Fibroblast of skin of right quadriceps (primary cell): ENCODE results near the gene TLCD3B.
"Not testable (repeated sequence)": the region's sequence is repeated elsewhere in the genome, so short reads cannot be mapped to it uniquely, and the experiment has no call there.

Source experiments
- DNase-seq: peaks from one replicate; pipeline ENCODE4 v3.0.0-alpha.2; 2013

Gene TLCD3B

DNA sequence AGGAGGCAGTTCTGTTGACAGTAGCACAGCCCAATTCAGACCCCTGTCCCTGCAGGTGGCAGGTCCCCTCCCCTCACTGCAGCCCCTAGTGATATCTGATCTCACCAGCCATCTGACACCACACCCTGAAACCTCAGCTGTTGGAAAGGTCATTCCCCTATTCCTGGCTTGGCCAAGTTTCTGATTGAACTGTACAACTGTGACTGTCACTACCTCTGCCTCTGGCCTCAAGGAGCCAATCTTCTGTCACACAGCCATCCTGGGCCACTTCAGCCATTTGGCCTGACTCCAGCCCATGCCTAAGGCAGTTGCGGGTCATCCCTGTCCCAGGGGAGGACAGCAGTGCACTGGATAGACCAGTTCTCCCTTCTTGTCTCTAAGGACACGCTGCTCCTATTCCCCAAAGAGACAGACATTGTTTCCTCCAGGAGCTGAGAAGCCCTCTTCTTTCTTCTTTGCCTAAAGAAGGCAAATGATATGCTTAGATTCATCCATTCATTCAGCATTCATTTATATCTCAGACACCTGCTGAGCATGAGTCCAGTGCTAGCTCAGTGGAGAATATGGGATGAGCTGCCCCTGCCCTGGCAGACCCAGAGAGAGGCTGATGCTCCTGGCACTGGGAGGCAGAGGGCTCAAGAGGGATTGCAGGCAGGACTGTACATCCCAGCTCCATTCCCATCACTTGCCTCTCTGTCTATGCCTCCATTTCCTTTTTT is 29.9 kb upstream of the TLCD3B start:
- no peak for DNase-seq

DNA sequence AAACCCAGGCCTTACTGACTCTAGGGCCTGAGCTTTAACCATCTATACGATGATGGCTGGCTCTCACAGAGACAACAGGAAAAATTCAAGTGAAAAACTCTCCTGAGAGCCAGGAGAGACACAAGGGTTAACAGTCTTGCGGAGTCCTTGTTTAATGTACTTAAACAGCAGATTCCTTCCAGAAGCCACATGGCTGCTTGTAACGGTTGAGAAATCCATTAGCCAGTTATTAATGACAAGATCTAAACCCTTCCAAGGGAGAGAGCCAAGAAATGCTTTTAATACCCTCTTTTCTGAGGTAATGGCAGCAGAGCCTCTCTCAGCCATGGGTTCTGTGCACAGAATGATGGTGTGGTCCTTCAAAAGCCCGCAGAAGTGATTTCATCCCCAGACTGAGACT is 29.3 kb upstream of the TLCD3B start:
- no peak for DNase-seq

- no peak for DNase-seq
Measured at GRCh38 chr16:30054959-30055553, 24.0 kb upstream of the TLCD3B start.

DNA sequence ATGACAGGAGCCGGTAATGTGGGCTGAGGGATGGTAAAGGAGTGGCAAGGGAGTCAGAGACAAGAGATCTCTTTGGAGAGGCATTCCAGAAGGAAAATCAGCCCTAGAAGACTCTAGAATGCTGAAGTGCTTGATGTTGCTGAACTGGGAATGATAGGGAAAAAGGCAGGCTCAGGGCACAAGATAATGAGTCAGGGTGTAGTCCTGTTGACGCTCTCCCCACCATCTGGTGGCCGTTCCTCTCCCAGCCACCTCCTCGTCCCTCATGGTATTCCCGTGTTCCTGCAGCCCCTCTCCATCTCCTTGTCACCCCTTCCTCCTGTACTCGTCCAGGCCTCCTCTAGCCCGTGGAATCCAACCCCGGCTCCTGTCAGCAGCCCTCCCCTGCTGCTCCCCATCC is 23.4 kb upstream of the TLCD3B start:
- no peak for DNase-seq

GRCh38 chr16:30053376-30054015 is 22.4 kb upstream of the TLCD3B start:
- DNase-seq = peak; percentile 68

DNA sequence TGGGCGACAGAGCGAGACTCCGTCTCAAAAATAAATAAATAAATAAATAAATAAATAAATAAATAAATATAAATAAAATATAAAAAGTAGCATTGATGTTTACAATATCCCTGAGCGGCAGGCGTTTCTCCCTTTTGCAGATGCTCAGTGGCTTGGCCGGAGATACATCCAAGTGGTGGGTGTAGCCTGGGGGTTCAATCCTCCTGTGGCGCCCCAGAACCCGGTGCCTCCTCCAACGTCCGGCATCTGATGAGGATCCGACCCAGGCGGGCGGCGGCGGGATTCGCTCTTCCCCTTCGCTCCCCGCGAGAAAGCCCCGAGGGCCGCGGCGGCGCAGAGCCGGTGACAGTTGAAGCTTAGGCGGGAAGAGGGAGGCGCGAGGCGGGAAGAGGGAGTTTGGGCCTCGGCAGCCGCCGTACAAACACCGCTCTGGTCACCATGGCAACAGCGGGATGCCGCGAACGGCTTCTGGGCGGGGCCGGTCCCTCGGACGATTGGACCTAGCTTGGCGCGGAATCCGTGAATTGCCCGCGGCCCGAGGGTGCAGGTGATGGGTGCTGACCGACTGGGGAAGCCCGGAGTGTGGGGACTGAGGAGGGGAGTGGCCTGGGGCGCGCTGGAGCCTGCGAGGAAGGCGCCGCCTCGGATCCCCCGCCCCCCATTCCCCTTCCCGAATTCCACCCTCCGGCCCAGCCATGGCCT is 21.8 kb upstream of the TLCD3B start:
- peak; percentile 91 for DNase-seq

GRCh38 chr16:30051518-30051917 is 20.4 kb upstream of the TLCD3B start:
- peak; percentile 75 for DNase-seq

DNA sequence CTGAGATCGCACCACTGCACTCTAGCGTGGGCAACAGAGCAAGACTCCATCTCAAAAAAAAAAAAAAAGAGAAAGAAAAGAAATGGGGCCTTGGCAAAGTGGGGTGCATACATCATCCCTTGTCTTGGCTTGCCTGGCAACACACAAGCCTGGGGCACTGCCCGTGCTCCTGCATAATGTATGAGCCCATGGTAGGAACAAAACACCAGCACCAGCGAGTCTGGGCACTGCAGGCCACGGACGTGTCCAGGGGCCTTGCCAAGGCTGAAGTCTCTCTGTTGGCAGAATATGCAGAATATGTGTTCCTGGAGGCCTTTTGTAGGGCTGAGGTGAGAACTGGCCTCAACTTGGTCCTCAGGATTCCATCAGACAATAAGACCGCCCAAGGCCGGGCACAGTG is 18.8 kb upstream of the TLCD3B start:
- no peak for DNase-seq

- DNase-seq = no peak
Measured at GRCh38 chr16:30046588-30046987, 15.5 kb upstream of the TLCD3B start.

- DNase-seq = no peak
Measured at GRCh38 chr16:30046178-30046577, 15.1 kb upstream of the TLCD3B start.

DNA sequence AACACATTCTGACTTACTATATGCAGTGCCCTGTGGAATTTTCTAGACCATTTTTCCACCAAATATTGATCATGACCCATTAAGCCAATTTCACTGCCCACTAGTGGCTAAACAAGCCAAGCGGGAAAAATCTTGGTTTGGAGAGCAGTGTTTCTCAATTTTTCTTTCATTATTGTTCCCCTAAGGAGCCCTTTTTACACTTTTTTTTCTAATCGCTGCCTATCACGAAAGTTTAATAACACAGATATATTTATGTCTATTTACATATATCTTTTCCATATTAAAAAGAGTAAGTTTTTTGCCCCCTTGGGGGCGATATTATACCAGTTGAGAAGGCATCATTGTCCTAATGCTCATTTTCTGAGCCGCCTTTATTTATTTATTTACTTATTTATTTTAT is 10.8 kb upstream of the TLCD3B start:
- DNase-seq = peak; percentile 52

DNA sequence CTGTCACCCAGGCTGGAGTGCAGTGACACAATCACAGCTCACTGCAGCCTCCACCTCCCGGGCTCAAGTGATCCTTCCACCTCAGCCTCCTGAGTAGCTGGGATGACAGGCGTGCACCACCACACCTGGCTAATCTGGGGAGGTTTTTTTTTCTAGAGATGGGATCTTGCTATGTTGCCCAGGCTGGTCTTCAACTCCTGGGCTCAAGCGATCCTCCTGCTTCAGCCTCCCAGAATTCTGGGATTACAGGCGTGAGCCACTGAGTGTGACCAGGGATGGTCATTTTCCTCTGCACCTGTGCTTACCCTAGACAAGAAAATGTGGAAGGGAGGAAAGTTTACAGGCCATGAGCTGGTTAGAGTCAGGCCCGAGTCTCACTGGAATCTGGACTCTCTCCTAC is 9.6 kb upstream of the TLCD3B start:
- not testable (repeated sequence) for DNase-seq

GRCh38 chr16:30040221-30040620 is 9.2 kb upstream of the TLCD3B start:
- no peak for DNase-seq

DNA sequence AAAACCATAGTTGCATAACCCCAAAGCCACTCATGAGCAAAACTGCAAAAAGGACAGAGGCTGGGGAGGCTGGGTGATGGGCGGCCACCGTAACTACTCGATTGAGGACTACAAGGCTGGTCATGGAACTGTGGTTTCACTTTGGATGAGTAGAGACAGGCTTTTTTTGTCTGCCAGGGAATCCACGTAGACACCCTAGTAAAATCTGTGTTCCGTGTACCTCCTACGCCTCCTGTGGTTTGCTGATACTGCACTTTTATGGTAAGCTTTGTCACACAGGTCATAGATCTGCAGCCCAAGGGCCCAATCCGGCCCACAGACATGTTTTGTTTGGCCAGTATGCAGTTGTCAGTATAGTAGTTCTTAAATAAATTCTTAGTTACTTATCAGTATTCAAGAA is 2.2 kb upstream of the TLCD3B start:
- no peak for DNase-seq

GRCh38 chr16:30032083-30032819 is 1.2 kb upstream of the TLCD3B start:
- peak; percentile 58 for DNase-seq

GRCh38 chr16:30031477-30031918 is 427 bp upstream of the TLCD3B start:
- DNase-seq = no peak

DNA sequence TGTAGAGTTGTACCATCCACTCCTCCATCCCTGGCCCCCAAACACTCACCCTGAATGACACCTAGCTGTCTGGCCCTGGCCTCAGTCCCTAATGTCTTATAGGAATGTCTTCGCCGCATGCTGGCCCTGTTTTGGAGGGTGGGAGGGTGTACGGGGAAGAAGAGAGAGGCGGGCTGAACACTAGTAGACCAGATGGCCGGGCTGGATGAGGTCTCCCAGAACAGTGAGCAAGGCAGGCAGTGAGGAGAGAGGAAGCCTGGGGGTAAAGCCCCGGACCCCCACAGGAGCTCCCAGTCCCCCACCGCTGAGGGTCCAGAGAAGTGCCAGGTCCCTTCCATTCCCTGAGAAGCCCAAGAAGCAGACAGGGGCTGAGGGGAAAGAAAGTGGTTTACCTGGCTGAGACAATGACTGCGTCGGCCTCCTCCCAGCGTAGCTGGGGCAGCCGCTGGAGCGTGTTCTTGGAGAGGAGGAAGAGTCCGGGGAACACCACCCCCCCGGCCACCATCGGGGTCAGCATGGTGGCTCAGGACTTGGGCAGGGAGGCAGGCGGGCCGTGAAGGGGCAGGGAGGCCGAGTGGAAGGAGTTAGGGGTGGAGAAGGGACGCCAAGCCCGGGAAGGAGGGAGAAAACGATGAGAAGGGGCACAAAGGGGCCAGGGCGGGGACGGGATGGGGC is 923 bp downstream of the TLCD3B start:
- DNase-seq = no peak

DNA sequence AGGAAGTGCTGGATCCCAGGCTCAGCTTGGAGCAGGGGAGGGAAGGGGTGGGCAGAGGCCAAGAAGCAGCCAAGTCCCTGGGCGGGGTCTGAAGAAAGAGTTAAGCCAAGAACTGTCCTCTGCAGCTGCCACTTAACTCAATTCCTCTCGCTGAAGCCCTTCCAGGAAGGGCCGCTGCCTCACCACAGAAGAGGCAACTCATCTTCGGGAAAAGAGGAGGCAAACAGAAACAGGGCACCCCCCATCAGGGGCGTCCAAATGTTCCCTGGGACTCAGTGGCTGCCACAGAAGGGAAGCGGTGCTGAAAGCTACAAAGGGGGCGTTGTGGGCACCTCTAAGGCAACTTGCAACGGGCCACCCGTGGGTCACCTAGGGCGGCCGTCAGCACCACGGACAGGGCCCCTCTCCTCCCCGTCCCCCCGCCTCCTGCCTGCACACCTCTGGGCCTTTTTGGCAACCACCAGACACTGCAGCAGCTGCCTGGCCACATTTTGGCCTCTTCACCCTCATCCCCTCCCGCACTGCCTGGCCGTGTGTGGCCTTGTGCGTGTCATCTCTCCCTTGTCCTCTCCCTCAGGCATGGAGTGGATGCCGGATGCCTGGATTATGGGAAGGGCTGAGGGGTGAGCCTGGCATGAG is 2.5 kb downstream of the TLCD3B start:
- no peak for DNase-seq

- DNase-seq = no peak
Measured at GRCh38 chr16:30027588-30028437, 3.3 kb downstream of the TLCD3B start.

- no peak for DNase-seq
Measured at GRCh38 chr16:30026449-30026848, 4.6 kb downstream of the TLCD3B start.

DNA sequence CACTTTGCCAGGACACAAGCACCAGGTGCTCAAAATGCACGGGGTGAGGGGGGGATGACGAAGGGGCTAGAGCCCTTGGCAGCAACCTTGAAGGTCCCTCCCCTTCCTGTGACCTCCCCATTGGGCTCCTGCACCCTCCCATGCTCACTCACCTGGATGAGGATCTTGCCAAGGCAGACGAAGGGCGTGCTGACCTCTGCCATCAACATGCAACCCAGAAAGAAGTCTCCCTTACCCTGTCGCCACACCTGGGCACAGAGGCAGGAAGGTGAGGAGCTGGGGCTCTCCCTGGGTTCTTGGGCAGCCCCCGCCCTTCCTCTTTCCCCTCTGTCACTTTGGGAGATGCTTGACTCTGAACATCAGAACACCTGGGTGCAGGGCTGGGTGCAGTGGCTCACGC is 5.5 kb downstream of the TLCD3B start:
- DNase-seq = no peak
